Medulla oblongata (tissue), 1 donor: ENCODE data around the gene RHOB.
A peak's percentile ranks its signal among the peaks of the same experiment; 100 is the strongest.

Experiments used
- DNase-seq: peaks from one replicate; pipeline ENCODE4 v3.0.0-alpha.2; 2015; ENCODE audit errors: extremely low spot score

Gene RHOB

DNA sequence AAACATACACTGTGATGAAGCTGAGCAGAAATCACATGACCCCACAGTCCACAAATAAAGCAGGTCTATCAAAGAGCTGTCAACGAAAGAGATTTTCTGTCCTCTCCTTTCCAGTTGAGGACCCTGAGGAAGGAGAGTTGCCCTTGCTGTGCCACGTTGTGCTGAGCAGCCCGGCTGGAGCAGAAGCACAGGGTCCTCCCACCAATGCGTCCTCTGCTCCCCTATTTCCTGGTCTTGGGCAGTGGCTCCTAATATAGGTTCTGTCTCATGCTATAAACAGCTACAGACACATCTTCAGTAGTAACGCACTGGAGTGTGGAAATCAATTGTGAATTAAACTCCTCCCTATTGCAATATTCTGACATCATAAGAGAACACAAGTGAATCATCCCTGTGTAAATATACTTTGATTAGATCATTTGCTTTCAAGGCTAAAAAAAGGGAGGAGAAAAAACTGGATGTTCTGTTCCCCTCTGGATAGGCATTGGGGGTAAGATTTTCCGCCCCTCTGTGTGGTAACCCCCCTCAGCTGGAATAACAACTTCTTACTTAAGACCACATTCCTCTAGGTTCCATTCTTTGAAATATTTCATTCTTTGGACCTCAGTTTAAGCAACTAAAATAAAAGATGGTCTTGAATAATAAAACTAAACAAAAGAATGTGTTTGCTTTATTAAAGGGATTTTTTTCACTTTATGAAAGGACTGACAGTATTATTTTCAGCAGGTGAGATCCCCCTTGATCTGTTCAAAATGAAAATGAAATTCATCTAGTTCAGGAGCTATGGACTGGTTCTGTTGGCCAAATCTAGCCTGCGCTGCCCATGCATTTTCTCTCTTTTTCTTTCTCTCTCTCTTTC lies 8.3 kb upstream of the RHOB start:
- peak; percentile 55 for DNase-seq

DNA sequence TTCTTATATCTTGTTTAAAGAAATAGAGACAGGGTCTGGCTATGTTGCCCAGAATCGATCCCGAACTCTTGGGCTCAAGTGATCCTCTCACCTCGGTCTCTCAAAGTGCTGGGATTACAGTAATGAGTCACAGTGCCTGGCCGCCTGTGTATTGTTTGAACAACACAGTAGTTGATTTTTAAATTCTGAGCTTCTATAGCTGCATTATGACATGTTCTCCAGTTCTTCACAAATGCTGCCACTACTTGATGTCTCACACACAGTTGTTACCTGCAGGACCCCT lies 7.7 kb upstream of the RHOB start:
- no peak for DNase-seq

DNA sequence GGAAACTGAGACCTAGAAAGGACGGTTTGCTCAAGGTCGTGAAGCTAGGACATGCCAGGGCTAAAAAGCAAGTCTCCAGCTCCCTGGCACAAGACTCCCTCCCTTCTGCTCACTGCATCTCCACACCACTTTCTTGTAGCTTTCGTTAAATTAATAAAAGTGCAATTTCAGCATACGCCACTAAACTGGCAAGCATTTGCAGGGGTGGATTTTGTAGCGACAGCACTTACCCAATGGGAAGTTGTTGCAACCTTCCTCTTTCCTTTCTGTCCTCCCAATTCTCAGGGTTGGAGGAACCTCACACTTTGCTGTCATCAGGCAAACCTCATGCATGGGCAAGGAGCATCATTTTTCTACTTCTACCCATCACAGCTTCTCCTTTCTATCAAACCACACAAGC lies 7.4 kb upstream of the RHOB start:
- peak; percentile 84 for DNase-seq

DNA sequence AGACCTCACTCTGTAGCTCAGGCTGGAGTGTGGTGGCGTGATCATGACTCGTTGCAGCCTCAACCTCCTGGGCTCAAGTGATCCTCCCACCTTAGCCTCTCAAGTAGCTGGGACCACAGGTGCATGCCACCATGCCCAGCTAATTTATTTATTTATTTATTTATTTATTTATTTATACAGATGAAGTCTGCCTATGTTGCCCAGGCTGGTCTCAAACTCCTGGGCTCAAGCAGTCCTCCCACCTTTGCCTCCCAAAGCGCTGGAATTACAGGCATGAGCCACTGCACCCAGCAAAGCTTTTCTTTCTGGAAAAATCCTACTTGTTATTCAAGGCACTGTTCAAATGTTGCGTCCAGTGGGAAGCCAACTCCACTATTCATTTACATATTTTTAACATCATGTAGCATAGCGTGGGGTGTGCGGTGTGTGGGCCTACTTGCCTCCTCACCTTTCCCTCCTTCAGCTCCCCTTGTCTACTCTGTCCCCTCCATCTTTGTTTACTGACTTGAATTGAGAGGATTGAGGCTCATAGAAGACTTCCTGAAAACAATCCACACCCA lies 6.8 kb upstream of the RHOB start:
- no peak for DNase-seq

DNA sequence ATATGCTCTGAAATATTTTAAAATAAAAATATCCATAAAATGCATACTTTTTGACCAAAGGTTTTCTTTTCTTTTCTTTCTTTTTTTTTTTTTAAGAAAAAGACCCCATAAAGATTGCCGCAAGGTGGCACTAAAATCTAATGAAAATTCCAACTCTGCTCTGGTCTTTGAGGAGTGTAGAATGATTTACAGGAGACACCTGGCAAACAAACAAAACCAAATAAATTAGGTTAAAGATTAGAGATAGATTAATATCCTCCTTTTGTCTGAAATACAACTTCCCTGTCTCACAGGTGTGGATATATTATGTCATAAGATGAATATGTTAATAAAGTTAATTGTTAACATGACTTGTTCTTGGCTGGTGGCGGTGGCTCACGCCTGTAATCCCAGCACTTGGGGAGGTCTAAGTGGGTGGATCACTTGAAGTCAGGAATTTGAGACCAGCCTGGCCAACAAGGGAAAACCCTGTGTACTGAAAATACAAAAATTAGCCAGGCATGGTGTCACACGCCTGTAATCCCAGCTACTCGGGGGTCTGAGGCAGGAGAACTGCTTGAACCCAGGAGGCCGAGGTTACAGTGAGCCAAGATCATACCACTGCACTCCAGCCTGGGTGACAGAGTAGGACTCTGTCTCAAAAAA lies 3.5 kb upstream of the RHOB start:
- DNase-seq, result peak; percentile 82

DNA sequence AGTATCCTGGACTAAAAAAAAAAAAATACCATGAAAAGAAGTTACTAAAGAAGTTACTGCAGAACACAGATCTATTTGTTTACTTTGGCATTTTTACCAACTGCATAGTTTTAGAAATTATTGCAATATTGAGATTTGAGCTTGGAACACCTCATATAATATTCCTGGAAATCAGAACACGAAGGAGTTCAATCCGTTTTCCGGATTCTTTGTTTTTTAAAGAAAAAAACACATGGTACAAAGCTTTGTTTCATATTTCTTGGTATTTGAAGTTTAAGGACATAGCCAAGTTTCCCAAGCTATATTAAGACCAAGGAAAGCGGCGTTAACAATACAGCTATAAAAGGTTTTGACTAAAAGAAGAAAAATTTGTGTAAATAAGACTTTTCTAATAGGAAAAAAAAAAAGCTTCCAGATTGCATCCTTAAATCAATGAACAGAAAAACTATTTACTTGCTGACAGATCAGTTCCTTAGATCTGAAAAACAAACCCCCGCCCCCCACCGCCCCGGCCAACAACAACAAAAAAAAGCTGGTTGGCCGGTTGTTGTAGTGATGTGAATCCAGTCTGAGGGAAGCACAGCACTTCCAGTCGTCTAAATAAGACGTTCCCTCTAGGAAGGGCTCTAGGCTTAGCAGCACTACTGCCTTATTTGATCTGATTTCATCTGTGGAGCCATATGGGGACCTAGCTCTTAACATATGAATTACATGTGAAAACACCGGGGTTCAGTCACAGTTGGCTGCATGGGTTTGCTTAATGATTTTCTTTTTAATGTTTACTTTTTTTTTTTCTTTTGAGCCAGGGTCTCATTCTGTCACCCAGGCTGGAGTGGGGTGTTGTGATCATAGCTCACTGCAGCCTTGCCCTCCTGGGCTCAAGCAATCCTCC lies 2.5 kb upstream of the RHOB start:
- no peak for DNase-seq

DNA sequence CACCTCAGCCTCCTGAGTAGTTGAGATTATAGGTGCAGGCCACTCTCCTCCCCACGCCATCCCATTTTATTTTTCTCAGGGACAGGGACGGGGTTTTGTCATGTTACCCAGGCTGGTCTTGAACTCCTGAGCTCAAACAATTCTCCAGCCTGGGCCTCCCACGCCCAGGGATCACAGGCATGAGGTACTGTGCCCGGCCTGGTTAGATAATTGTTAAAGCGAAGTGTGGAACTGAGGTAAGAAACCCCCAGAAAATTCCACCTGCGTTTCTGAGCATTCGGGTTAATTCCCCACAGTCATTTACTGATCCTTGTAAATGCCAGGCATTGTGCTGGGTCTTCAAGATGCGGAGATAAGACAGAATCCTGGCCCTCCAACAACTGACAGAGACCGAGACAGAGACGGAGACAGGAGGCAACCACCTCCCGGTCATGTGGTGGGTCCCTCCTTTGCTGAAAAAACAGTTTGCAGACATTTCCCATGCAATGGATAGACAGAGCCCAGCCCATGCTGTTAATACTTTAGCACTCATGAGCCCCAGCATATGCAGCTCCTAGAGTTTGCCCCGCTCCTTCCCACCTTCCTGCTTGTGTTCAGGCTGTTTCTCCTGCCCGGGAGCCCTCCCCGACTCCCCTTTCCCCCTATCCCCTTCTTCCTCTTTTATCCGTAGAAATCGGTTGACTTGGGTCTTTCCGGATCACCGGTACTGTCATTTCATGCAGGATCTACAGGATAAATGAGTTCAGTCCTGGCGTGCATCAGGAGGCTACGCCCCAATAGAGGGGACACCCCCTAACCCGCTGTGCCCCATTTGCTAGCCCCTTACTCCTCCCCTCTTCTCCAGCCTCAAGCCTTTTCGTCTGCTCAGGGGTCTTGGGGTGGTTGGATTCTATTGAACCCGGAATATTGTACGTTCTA lies 1.6 kb upstream of the RHOB start:
- no peak for DNase-seq

DNA sequence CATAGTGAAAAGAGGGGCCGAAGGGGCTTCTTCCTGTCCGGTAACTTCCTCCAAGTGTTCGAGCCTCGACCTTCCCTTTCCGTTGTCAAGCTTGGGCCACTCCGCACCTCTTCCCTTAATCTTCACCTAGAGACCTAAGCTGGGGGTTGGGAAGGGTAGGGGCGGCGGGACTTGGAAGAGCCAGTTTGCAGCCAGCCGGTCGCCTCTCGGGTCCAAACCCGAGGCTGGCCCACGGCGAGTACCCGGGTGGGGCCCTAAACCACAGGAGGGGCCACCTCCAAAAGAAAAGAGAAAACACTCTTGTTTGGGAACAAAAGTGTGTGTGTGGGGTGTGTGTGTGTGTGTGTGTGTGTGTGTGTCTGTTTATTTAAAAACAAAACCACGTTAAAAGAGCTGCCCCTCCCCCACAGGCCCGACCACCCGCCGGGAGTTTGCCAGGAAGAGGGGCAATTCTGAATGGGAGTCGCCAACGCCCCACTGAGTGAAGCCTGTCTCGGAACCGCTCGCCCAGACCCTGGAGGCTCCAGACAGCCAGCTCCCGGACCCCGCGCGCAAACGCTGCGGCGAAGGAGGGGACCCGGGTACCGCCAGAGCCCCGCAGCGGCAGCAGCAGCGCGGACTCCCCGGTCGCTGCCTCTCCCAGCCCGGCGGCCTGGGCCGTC lies 488 bp upstream of the RHOB start:
- DNase-seq, result no peak

DNA sequence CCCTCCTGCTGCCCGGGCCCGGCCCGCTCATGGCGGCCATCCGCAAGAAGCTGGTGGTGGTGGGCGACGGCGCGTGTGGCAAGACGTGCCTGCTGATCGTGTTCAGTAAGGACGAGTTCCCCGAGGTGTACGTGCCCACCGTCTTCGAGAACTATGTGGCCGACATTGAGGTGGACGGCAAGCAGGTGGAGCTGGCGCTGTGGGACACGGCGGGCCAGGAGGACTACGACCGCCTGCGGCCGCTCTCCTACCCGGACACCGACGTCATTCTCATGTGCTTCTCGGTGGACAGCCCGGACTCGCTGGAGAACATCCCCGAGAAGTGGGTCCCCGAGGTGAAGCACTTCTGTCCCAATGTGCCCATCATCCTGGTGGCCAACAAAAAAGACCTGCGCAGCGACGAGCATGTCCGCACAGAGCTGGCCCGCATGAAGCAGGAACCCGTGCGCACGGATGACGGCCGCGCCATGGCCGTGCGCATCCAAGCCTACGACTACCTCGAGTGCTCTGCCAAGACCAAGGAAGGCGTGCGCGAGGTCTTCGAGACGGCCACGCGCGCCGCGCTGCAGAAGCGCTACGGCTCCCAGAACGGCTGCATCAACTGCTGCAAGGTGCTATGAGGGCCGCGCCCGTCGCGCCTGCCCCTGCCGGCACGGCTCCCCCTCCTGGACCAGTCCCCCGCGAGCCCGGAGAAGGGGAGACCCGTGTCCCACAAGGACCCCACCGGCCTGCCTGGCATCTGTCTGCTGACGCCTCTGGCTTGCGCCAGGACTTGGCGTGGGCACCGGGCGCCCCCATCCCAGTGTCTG lies 767 bp downstream of the RHOB start:
- peak; percentile 61 for DNase-seq

DNA sequence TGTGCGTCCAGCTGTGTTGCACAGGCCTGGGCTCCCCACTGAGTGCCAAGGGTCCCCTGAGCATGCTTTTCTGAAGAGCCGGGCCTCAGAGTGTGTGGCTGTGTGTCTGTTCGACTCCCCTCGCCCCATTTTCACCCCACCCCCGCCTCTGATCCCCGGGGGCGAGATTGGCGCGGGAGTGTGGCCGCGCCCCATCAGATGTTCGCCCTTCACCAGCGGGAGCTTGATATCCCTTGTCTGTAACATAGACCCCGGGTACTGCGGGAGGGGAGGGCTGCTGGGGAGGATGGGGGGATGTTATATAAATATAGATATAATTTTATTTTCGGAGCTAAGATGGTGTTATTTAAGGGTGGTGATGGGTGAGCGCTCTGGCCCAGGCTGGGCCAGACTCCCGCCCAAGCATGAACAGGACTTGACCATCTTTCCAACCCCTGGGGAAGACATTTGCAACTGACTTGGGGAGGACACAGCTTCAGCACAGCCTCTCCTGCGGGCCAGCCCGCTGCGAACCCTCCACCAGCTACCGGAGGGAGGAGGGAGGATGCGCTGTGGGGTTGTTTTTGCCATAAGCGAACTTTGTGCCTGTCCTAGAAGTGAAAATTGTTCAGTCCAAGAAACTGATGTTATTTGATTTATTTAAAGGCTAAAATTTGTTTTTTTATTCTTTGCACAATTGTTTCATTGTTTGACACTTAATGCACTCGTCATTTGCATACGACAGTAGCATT lies 1.5 kb downstream of the RHOB start:
- peak; percentile 60 for DNase-seq

DNA sequence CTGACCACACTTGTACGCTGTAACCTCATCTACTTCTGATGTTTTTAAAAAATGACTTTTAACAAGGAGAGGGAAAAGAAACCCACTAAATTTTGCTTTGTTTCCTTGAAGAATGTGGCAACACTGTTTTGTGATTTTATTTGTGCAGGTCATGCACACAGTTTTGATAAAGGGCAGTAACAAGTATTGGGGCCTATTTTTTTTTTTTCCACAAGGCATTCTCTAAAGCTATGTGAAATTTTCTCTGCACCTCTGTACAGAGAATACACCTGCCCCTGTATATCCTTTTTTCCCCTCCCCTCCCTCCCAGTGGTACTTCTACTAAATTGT lies 2.1 kb downstream of the RHOB start:
- DNase-seq, result no peak

DNA sequence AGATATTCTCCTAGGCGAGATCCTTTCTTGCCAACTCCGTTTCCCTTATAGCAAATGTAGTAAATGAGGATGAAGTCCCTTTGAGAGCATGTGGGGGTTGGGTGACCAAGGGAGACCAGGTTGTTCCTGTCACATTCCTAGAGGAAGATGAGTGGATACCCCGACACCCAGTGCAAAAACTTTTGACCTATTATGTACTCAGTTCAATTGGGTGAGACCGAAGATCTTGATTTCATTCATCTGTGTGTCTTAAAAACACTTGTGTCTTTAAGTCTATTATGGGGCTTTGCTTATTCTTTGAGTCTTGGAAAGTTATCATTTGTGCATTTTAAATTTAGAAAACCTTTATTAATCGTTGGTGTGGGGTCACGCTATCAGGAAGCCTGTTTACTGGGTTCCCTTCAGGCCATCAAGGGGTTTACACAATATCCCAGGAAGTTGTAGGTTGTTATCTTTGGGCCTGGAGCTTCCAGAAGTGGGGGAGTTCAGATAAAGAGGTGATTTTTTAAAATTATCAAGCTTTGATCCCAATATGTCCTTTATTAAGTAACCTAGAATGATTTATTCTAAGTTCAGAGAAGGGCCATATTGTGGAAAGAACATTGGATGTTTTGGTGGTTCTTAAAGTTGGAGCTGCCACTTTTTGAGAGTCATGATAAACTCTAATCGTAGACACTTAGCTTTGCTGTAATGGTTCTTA lies 2.8 kb downstream of the RHOB start:
- DNase-seq, result peak; percentile 88

DNA sequence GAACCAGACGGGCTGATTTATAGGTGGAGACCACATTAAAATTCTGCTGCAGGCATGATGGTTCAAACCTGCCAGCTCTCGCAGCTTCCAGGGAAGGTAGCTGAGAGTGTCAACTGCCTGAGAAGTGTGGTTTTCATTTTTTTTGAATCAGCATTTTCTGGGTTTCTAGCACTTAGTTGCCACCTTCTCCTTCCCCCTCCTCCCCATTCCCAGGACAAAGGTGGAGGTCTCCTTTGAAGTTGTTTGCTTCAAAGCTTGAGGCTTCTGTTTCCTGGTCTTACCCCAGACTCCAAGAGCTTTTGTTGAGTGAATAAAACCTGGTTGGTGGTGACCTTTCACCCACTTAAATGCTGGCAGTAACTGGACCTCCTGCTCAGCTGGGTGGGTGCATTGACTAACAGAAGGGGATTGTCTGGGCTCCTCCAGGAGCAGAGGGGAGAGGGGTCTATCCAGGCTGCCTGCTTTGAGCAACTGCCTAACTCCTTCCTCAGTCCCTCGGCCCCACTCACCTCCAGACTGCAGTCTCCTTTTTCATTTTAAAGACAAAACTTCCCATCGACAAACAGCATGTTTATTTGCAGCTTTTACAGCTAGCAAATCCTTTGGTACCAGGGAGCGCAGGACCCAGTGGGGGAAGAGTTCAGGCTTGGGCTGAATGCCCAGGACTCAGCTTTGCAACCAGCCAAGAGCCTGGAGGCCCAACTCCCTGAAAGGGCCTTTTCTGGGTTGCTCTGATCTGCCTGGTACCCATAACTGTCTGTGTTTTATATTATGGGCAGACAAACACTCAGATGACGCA lies 3.5 kb downstream of the RHOB start:
- DNase-seq, result peak; percentile 97

DNA sequence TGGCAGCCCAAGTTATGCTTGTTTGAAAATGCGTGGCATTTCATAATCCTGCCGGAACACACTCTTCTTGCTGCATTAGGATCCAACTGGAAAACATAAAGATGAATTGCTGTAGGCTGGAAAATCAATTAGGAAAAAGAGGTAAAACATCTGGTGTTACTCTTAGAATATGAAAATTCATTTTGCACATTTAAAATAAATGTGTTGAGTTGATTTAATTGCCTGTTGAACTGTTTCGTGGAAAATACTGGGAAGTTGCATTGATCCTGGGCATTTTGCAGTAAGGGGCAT lies 4.1 kb downstream of the RHOB start:
- no peak for DNase-seq

DNA sequence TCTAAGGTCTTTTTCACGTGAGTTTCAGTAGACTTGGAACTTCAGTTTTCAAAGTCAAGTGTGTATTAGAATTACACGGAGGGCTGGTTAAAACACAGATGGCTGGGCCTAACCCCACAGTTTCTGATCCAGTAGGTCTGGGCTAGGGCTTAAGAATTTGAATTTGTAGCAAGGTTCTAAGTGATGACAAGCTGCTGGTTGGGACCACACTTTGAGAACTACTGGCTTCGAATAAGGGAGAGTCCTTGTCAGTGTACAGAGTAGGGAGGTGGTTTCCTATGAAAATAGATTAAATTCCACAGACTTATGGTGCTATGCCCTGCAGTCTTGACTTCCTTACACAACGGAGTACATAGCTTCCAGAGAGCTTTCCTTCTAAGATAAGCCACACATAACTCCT lies 4.5 kb downstream of the RHOB start:
- DNase-seq, result no peak

DNA sequence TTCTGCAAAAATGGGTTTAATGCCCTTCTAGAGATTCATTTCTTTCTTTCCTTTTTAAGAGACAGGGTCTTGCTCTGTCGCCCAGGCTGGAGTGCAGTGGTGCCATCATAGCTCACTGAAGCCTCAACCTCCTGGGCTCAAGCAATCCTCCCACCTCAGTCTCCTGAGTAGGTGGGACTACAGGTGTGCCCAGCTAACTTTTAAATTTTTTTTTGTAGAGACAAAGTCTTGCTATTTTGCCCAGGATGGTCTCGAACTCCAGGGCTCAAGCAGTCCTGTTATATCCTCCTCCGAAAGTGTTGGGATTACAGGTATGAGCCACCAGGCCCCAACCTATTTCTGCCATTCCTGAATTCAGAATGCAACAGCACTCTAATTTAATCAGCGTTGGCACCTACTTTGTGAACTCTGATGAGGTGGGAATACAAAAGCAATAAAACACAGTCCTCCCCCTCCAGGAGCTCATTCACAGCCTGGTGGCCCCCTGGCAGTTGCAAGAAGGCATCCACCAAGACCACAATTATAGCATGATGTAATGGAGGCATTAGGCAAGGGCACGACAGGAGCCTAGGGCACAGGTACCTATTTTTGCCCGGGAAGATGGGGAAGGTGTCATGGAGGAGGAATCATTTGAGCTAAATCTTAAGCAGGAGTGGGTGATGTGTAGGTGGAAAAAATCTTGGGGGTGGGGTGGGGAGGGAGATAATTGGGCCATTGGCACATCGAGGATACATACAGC lies 5.1 kb downstream of the RHOB start:
- no peak for DNase-seq

DNA sequence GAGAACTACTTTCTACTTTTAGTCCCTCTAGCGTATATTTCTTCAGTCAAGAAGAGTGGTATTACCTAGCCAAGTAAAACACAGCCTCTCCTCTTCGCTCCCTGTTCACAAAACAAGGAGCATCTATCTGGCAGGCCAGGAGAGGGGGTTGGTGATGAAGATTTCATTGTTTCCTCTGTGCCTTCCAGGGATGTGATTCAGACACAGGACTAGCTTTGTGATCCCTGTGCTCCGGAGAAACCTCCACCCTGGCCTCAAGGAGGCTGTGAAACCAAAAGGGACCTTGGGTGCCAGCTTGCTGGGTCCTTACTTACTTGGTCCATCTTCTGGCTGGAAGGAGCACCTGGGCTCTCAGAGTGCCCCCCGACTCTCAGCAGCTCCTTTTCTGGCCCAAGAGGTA lies 5.7 kb downstream of the RHOB start:
- peak; percentile 63 for DNase-seq
